GM21367 (cell line): Measurements from ENCODE around the gene C12orf76.
A peak's percentile ranks its signal among the peaks of the same experiment; 100 is the strongest.

Experiments used
- ATAC-seq: cut with Tn5 transposase; IDR thresholded peaks from one replicate; pipeline ENCODE4 v1.9.1; 2021; ENCODE audit not compliant: unreplicated experiment

C12orf76 gene

DNA sequence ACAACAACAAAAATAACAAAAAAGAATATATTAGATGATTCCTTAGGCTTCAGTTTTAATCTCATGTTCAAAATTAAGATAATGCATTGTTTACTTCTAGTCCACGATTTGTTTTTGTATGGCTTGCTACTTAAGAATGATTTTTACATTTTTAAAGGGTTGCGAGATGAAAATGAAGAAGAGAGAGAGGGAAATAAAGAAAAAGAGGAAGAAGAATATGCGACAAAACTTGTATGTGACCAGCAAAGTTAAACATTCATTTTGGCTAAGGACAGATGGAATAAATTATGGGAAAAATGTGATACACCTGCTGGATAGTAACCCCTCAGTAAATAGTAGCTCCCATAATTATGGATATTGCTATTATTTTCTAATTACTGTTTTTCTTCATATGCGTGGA, 50.9 kb downstream of the C12orf76 start:
- ATAC-seq: no peak

DNA sequence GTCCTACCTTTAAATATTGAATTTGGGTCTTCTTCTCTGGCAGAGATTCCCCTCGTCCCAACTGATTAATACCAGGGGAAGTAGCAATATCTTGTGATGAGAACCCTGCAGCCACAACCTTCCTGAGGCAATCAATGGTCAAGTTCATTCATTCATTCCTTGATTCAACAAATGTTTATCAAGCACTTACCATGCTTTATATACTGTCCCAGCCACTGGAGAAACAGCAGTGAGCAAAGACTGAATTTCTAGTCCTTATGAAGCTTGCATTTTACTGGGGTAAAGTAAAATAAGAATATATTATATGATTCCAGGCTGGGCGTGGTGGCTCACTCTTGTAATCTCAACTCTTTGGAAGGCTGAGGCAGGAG, 51.9 kb downstream of the C12orf76 start:
- no peak for ATAC-seq

DNA sequence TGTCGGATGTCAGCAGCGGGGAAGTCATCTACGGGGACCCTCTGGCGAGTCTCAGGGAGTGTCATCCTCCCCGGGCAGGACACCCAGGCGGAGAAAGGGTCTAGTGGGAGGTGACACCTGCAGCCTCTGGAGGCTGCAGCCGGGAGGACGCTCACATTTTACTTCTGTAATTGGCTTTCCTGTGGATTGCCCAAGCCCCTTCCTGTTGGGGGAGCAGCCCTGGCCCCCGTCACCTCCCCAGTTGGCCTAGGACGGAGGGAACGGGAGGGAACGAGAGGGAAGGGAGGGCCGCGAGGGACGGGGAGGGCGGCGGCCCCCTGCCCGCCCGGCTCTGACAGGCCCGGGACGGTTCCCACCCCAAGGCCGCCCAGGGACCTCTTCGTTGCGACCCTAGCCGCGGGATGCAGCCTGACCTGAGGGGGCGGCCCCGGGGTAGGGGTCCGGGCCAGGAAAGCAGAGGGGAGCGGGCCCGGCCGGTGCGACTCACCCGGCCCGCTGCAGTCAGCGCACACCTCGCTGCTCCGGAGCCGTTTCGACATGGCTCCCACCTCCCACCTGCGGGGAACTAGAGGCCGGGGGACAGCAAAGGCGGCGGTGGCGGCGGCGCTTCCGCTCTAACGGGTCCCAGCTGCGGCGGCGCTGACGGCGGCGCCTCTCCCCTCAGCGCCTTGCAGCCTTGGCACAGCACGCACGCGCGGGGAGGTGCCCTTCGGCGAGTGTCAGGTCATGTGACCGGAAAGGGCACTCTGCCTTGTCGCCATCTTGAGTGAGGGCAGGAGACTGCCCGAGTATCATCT, 52.4 kb downstream of the C12orf76 start, which contains the start of gene GIT2:
Gene GIT2, minus strand, starts transcription at position 683 of the 797 bp plus-strand sequence. Its CDS starts 144 bp downstream, at position 539.
- ATAC-seq: peak; percentile 55

DNA sequence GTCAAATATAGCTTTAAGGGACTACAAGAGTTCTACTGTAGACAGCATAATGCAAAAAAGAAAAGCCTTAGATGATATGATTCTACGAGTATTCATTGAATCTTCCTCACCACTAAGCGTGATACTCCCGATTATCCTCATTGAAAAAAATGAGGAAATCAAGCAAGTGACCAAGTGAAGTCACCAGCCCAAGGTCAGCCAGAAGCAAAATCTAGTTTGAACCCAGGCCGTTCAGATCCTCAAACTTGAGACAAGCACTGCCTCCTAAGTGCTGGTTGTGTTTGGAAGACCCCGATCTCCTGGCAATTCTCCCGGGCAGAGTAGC, 53.0 kb downstream of the C12orf76 start:
- ATAC-seq: no peak

DNA sequence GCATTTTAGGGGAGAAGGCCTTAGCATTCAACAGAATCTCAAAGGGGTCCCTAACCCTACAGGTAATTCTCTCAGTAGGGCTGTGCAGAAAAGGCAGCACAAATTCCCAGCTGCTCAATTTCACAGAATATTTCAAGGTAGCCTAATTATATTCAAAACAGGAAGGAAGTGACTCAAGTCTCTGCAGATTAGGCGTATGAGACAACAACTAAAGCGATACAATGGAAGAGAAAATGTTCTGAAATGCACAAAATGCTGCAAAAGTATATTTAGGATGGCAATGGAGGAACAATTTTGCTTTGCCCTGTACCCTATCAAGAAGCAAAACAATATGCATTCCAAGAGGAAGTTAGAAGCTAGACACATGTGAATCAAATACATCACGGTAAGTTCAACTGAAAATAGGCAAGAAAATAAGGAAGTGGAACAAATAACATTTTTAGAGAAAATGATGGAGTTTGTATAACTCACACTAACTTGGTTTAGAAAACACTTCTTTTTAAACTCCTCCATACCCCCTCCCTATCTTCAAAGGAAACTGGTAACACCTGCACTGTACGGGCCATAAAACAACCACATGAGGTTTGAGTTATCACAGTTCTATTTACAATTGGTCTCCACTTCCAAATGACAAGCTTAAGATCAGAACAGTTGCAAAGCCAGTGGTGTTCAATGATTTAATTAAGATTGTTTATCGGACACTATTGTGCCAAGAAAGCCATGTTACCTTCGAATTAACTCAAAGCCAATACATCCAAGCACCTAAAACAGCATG, 53.7 kb downstream of the C12orf76 start:
- no peak for ATAC-seq

DNA sequence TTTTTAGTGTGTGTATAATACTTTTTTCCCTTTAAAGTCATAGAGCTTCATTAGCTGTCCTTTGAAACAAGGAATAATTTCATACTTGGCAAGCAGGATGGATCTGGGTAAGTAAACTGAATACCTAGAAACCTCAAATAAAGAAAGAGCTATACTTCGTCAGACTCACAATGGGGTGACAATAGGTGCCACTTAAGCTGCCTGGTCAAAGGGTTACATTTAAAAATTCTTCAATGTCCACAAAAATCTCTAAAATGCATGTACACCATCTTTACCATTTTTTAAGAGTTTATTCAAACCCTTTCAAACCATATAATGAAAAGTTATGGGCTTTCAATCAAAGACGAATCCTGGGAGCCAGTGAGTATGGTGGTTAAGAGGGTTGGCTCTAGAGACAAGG, 55.2 kb downstream of the C12orf76 start:
- ATAC-seq: no peak

DNA sequence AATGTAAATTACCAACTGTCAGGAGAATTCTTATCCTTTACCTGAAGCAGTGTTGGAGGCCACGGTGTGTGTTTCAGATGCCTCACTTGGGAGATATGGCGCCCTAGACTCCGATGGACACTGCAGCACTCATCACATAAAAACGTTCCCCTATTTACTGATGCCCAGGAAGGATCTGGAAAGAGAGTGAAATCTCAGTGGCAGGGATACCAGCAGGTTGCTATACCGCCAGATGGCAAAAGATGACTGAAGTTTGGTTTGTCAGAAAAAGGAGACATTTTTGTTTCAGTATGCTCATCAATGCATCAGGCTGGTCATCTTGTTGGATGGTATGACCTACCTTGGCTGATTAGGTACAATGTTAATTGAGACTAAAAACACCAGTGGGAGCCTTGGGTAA, 56.7 kb downstream of the C12orf76 start:
- no peak for ATAC-seq
